HEK293 (cell line): Measurements from ENCODE around the gene R3HDM4.
A peak's percentile ranks its signal among the peaks of the same experiment; 100 is the strongest.

Source experiments
- GFI1B ChIP-seq: fragments of 450-650 bp; formaldehyde crosslinking; IDR thresholded peaks from 2 replicates; pipeline ENCODE4 v1.5.1; 2016; ENCODE audit warnings: missing biosample characterization, missing genetic modification characterization
- GLIS1 ChIP-seq: fragments of 450-650 bp; formaldehyde crosslinking; IDR thresholded peaks from 2 replicates; pipeline ENCODE4 v1.5.1; 2016; ENCODE audit warnings: missing biosample characterization, missing genetic modification characterization
- GLIS2 ChIP-seq: fragments of 450-650 bp; formaldehyde crosslinking; IDR thresholded peaks from 2 replicates; pipeline ENCODE4 v1.5.1; 2016; ENCODE audit warnings: missing biosample characterization, missing genetic modification characterization
- OVOL3 ChIP-seq: fragments of 450-650 bp; formaldehyde crosslinking; IDR thresholded peaks from 2 replicates; pipeline ENCODE4 v1.5.1; 2016; ENCODE audit warnings: missing biosample characterization, missing genetic modification characterization
- SETDB1 ChIP-seq: IDR thresholded peaks from one replicate; pipeline ENCODE4 v1.6.1; 2017; ENCODE audit warnings: mild to moderate bottlenecking, low read length, moderate library complexity, mixed read lengths; ENCODE audit not compliant: insufficient read length
- SP2 ChIP-seq: fragments of 450-650 bp; formaldehyde crosslinking; IDR thresholded peaks from 2 replicates; pipeline ENCODE4 v1.5.1; 2016; ENCODE audit warnings: missing biosample characterization, missing genetic modification characterization
- ZBTB1 ChIP-seq: fragments of 450-650 bp; formaldehyde crosslinking; IDR thresholded peaks from 2 replicates; pipeline ENCODE4 v1.5.1; 2016; ENCODE audit warnings: missing biosample characterization, missing genetic modification characterization
- ZBTB48 ChIP-seq: fragments of 450-650 bp; formaldehyde crosslinking; IDR thresholded peaks from 2 replicates; pipeline ENCODE4 v1.5.1; 2016; ENCODE audit warnings: missing biosample characterization, missing genetic modification characterization
- ZNF169 ChIP-seq: fragments of 450-650 bp; formaldehyde crosslinking; IDR thresholded peaks from 2 replicates; pipeline ENCODE4 v1.5.1; 2016; ENCODE audit warnings: missing biosample characterization, missing genetic modification characterization
- ZNF19 ChIP-seq: fragments of 450-650 bp; formaldehyde crosslinking; IDR thresholded peaks from 2 replicates; pipeline ENCODE4; 2016; ENCODE audit warnings: missing biosample characterization, missing genetic modification characterization, low read depth
- ZNF211 ChIP-seq: fragments of 450-650 bp; formaldehyde crosslinking; IDR thresholded peaks from 2 replicates; pipeline ENCODE4 v1.5.1; 2016; ENCODE audit warnings: low read depth, missing biosample characterization, missing genetic modification characterization
- ZNF311 ChIP-seq: fragments of 450-650 bp; formaldehyde crosslinking; IDR thresholded peaks from 2 replicates; pipeline ENCODE4 v1.5.1; 2017; ENCODE audit warnings: missing biosample characterization, missing genetic modification characterization, borderline replicate concordance
- ZNF335 ChIP-seq: fragments of 450-650 bp; formaldehyde crosslinking; conservative IDR thresholded peaks from 2 replicates; pipeline ENCODE4 v1.5.1; 2016; ENCODE audit warnings: missing biosample characterization, missing genetic modification characterization
- ZNF366 ChIP-seq: fragments of 450-650 bp; formaldehyde crosslinking; conservative IDR thresholded peaks from 2 replicates; pipeline ENCODE4 v1.5.1; 2016; ENCODE audit warnings: missing biosample characterization, missing genetic modification characterization
- ZNF426 ChIP-seq: fragments of 450-650 bp; formaldehyde crosslinking; IDR thresholded peaks from 2 replicates; pipeline ENCODE4 v1.5.1; 2017; ENCODE audit warnings: missing biosample characterization, missing genetic modification characterization, mild to moderate bottlenecking, inconsistent platforms, moderate library complexity
- ZNF433 ChIP-seq: fragments of 450-650 bp; formaldehyde crosslinking; IDR thresholded peaks from 2 replicates; pipeline ENCODE4 v1.5.1; 2016; ENCODE audit warnings: missing biosample characterization, missing genetic modification characterization, low read depth
- ZNF558 ChIP-seq: fragments of 450-650 bp; formaldehyde crosslinking; IDR thresholded peaks from 2 replicates; pipeline ENCODE4 v1.5.1; 2016; ENCODE audit warnings: missing biosample characterization, missing genetic modification characterization
- ZNF670 ChIP-seq: fragments of 450-650 bp; formaldehyde crosslinking; IDR thresholded peaks from 2 replicates; pipeline ENCODE4 v1.5.1; 2016; ENCODE audit warnings: missing biosample characterization, missing genetic modification characterization, low read depth
- ZNF747 ChIP-seq: fragments of 450-650 bp; formaldehyde crosslinking; IDR thresholded peaks from 2 replicates; pipeline ENCODE4 v1.5.1; 2016; ENCODE audit warnings: missing biosample characterization, missing genetic modification characterization
- ZSCAN16 ChIP-seq: fragments of 450-650 bp; formaldehyde crosslinking; IDR thresholded peaks from 2 replicates; pipeline ENCODE4 v1.5.1; 2016; ENCODE audit warnings: missing biosample characterization, missing genetic modification characterization
- TF ChIP-seq, protein P1 (sequence below): fragments of 450-650 bp; formaldehyde crosslinking; IDR thresholded peaks from 2 replicates; pipeline ENCODE4 v1.5.1; 2016; ENCODE audit warnings: missing biosample characterization, missing genetic modification characterization
- TF ChIP-seq, protein P2 (sequence below): IDR thresholded peaks from 2 replicates; pipeline ENCODE4 v1.6.1; 2011; ENCODE audit warnings: mild to moderate bottlenecking, low read depth, low read length, borderline replicate concordance
- TF ChIP-seq, protein P3 (sequence below): fragments of 450-650 bp; formaldehyde crosslinking; IDR thresholded peaks from 2 replicates; pipeline ENCODE4 v1.5.1; 2016; ENCODE audit warnings: missing biosample characterization, missing genetic modification characterization
- TF ChIP-seq, protein P4 (sequence below): fragments of 450-650 bp; formaldehyde crosslinking; IDR thresholded peaks from 2 replicates; pipeline ENCODE4 v1.5.1; 2016; ENCODE audit warnings: missing biosample characterization, missing genetic modification characterization
- TF ChIP-seq, protein P5 (sequence below): fragments of 450-650 bp; formaldehyde crosslinking; IDR thresholded peaks from 2 replicates; pipeline ENCODE4 v1.5.1; 2016; ENCODE audit warnings: missing biosample characterization, missing genetic modification characterization
- TF ChIP-seq, protein P6 (sequence below): fragments of 450-650 bp; formaldehyde crosslinking; IDR thresholded peaks from 2 replicates; pipeline ENCODE4 v1.5.1; 2016; ENCODE audit warnings: missing biosample characterization, missing genetic modification characterization
- TF ChIP-seq, protein P7 (sequence below): fragments of 450-650 bp; formaldehyde crosslinking; IDR thresholded peaks from 2 replicates; pipeline ENCODE4 v1.5.1; 2017; ENCODE audit warnings: missing biosample characterization, missing genetic modification characterization

Gene R3HDM4

DNA sequence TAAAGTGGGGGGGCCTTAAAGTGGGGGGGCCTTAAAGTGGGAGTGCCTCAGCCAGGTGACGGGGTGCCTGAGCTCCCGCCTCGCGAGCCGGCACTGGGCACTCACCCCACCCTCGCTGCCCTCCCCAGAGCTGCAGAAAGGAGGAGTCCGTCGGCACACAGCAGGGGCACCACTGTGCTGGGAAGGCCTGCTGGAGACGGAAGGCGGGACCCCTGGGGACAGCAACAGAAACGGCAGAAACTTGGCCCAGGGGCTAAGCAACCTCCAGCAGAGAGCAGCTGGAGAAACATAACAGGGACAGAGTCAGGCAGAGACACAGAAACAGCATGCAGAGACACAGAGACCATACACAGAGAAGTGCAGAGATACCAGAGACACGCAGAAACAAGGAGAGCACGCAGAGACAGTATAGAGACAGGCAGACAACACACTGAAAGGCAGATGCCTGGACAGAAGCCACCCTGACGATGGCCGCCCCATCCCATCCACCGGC is 45.7 kb downstream of the R3HDM4 start (continued):
- TF ChIP-seq, protein P1, sequence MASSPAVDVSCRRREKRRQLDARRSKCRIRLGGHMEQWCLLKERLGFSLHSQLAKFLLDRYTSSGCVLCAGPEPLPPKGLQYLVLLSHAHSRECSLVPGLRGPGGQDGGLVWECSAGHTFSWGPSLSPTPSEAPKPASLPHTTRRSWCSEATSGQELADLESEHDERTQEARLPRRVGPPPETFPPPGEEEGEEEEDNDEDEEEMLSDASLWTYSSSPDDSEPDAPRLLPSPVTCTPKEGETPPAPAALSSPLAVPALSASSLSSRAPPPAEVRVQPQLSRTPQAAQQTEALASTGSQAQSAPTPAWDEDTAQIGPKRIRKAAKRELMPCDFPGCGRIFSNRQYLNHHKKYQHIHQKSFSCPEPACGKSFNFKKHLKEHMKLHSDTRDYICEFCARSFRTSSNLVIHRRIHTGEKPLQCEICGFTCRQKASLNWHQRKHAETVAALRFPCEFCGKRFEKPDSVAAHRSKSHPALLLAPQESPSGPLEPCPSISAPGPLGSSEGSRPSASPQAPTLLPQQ (tag by site-specific recombination): no peak
- TF ChIP-seq ZNF169 (tag by site-specific recombination) (no peak), ZNF558 (tag by site-specific recombination) (no peak), ZNF211 (tag by site-specific recombination) (no peak), ZNF335 (0 out of 2 replicates have a peak, but pooled peaks have one; percentile 17), ZSCAN16 (tag by site-specific recombination) (no peak), ZNF19 (no peak), ZNF311 (no peak), OVOL3 (tag by site-specific recombination) (no peak), ZNF747 (tag by site-specific recombination) (no peak), SP2 (tag by site-specific recombination) (peak; percentile 20; the same call in 1 of the 2 replicates), GFI1B (tag by site-specific recombination) (no peak), ZBTB48 (tag by site-specific recombination) (0 out of 2 replicates have a peak, but pooled peaks have one; percentile 19), SETDB1 (no peak), ZNF433 (tag by site-specific recombination) (no peak), ZNF366 (tag by site-specific recombination) (no peak), ZNF670 (no peak), ZNF426 (tag by site-specific recombination) (no peak), GLIS2 (tag by site-specific recombination) (no peak), ZBTB1 (tag by site-specific recombination) (no peak), GLIS1 (tag by site-specific recombination) (peak; percentile 98)
- TF ChIP-seq, protein P2, sequence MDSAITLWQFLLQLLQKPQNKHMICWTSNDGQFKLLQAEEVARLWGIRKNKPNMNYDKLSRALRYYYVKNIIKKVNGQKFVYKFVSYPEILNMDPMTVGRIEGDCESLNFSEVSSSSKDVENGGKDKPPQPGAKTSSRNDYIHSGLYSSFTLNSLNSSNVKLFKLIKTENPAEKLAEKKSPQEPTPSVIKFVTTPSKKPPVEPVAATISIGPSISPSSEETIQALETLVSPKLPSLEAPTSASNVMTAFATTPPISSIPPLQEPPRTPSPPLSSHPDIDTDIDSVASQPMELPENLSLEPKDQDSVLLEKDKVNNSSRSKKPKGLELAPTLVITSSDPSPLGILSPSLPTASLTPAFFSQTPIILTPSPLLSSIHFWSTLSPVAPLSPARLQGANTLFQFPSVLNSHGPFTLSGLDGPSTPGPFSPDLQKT: no peak
- TF ChIP-seq, protein P3, sequence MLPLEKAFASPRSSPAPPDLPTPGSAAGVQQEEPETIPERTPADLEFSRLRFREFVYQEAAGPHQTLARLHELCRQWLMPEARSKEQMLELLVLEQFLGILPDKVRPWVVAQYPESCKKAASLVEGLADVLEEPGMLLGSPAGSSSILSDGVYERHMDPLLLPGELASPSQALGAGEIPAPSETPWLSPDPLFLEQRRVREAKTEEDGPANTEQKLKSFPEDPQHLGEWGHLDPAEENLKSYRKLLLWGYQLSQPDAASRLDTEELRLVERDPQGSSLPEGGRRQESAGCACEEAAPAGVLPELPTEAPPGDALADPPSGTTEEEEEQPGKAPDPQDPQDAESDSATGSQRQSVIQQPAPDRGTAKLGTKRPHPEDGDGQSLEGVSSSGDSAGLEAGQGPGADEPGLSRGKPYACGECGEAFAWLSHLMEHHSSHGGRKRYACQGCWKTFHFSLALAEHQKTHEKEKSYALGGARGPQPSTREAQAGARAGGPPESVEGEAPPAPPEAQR (tag by site-specific recombination): no peak
- TF ChIP-seq, protein P4, sequence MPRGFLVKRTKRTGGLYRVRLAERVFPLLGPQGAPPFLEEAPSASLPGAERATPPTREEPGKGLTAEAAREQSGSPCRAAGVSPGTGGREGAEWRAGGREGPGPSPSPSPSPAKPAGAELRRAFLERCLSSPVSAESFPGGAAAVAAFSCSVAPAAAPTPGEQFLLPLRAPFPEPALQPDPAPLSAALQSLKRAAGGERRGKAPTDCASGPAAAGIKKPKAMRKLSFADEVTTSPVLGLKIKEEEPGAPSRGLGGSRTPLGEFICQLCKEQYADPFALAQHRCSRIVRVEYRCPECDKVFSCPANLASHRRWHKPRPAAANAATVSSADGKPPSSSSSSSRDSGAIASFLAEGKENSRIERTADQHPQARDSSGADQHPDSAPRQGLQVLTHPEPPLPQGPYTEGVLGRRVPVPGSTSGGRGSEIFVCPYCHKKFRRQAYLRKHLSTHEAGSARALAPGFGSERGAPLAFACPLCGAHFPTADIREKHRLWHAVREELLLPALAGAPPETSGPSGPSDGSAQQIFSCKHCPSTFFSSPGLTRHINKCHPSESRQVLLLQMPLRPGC (tag by site-specific recombination): 0 out of 2 replicates have a peak, but pooled peaks have one; percentile 26
- TF ChIP-seq, protein P5, sequence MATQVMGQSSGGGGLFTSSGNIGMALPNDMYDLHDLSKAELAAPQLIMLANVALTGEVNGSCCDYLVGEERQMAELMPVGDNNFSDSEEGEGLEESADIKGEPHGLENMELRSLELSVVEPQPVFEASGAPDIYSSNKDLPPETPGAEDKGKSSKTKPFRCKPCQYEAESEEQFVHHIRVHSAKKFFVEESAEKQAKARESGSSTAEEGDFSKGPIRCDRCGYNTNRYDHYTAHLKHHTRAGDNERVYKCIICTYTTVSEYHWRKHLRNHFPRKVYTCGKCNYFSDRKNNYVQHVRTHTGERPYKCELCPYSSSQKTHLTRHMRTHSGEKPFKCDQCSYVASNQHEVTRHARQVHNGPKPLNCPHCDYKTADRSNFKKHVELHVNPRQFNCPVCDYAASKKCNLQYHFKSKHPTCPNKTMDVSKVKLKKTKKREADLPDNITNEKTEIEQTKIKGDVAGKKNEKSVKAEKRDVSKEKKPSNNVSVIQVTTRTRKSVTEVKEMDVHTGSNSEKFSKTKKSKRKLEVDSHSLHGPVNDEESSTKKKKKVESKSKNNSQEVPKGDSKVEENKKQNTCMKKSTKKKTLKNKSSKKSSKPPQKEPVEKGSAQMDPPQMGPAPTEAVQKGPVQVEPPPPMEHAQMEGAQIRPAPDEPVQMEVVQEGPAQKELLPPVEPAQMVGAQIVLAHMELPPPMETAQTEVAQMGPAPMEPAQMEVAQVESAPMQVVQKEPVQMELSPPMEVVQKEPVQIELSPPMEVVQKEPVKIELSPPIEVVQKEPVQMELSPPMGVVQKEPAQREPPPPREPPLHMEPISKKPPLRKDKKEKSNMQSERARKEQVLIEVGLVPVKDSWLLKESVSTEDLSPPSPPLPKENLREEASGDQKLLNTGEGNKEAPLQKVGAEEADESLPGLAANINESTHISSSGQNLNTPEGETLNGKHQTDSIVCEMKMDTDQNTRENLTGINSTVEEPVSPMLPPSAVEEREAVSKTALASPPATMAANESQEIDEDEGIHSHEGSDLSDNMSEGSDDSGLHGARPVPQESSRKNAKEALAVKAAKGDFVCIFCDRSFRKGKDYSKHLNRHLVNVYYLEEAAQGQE: no peak
- TF ChIP-seq, protein P6, sequence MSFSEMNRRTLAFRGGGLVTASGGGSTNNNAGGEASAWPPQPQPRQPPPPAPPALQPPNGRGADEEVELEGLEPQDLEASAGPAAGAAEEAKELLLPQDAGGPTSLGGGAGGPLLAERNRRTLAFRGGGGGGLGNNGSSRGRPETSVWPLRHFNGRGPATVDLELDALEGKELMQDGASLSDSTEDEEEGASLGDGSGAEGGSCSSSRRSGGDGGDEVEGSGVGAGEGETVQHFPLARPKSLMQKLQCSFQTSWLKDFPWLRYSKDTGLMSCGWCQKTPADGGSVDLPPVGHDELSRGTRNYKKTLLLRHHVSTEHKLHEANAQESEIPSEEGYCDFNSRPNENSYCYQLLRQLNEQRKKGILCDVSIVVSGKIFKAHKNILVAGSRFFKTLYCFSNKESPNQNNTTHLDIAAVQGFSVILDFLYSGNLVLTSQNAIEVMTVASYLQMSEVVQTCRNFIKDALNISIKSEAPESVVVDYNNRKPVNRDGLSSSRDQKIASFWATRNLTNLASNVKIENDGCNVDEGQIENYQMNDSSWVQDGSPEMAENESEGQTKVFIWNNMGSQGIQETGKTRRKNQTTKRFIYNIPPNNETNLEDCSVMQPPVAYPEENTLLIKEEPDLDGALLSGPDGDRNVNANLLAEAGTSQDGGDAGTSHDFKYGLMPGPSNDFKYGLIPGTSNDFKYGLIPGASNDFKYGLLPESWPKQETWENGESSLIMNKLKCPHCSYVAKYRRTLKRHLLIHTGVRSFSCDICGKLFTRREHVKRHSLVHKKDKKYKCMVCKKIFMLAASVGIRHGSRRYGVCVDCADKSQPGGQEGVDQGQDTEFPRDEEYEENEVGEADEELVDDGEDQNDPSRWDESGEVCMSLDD (tag by site-specific recombination): 0 out of 2 replicates have a peak, but pooled peaks have one; percentile 21
- TF ChIP-seq, protein P7, sequence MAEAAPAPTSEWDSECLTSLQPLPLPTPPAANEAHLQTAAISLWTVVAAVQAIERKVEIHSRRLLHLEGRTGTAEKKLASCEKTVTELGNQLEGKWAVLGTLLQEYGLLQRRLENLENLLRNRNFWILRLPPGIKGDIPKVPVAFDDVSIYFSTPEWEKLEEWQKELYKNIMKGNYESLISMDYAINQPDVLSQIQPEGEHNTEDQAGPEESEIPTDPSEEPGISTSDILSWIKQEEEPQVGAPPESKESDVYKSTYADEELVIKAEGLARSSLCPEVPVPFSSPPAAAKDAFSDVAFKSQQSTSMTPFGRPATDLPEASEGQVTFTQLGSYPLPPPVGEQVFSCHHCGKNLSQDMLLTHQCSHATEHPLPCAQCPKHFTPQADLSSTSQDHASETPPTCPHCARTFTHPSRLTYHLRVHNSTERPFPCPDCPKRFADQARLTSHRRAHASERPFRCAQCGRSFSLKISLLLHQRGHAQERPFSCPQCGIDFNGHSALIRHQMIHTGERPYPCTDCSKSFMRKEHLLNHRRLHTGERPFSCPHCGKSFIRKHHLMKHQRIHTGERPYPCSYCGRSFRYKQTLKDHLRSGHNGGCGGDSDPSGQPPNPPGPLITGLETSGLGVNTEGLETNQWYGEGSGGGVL: no peak
